Activated CD8-positive, alpha-beta T cell treated with anti-CD3 and anti-CD28 coated beads for 36 hours (primary cell): Measurements from ENCODE around the gene MRPL44. TPM values are rescaled to one million over a fixed set of nuclear protein-coding genes. Genes with fewer than 3 reads are reported as not detected.

ENCODE experiments used
- ATAC-seq: fragments of 200-7000 bp; cut with Tn5 transposase; one replicate; pipeline ENCODE4 v1.10.0; 2021; ENCODE audit warnings: mild to moderate bottlenecking, moderate library complexity
- CTCF ChIA-PET: fragments of 350-600 bp; sonication (Branson Sonifier 250); formaldehyde crosslinking; loops from one replicate; lab custom pipeline; 2021; ENCODE audit warnings: antibody characterized with exemption; lab: Charles Lee
- POLR2A ChIA-PET: fragments of 350-600 bp; sonication (Branson Sonifier 250); formaldehyde crosslinking; loops from one replicate; lab custom pipeline; 2021; ENCODE audit warnings: antibody characterized with exemption; lab: Charles Lee
- DNase-seq: peaks from one replicate; pipeline ENCODE4 v3.0.0-alpha.2; 2020
- H3K27ac Mint-ChIP-seq: one replicate; pipeline ENCODE4 v1.8.0; 2021; ENCODE audit warnings: mild to moderate bottlenecking, mixed read lengths
- H3K27me3 Mint-ChIP-seq: one replicate; pipeline ENCODE4 v1.8.0; 2021; ENCODE audit warnings: mixed read lengths
- H3K36me3 Mint-ChIP-seq: one replicate; pipeline ENCODE4 v1.8.0; 2021; ENCODE audit warnings: low read depth, mixed read lengths
- H3K4me1 Mint-ChIP-seq: one replicate; pipeline ENCODE4 v1.8.0; 2021; ENCODE audit warnings: low read depth, mixed read lengths
- H3K4me3 Mint-ChIP-seq: one replicate; pipeline ENCODE4 v1.8.0; 2021; ENCODE audit warnings: mild to moderate bottlenecking, moderate library complexity, mixed read lengths
- H3K9me3 Mint-ChIP-seq: one replicate; pipeline ENCODE4 v1.8.0; 2021; ENCODE audit warnings: mixed read lengths
- CTCF ChIP-seq: fragments of 200-600 bp; IDR thresholded peaks from one replicate; pipeline ENCODE4 v1.8.0; 2022; ENCODE audit warnings: antibody characterized with exemption, mild to moderate bottlenecking
- intact Hi-C: fragments of 100-400 bp; cut with micrococcal nuclease; formaldehyde crosslinking; loops from one replicate; pipeline ENCODE4 v1.10.0; 2022
- total RNA-seq, 2 experiments: library from RNA; stranded (reverse); gene quantifications; one replicate each; pipeline ENCODE4 v1.2.3, GENCODE V29; 2021

Gene MRPL44
- total RNA-seq, 2 experiments from 2014 or later, result 37.8 to 40.4 TPM

GRCh38 chr2:223971731-223972130, 14.5 kb downstream of the MRPL44 start:
- peaks cover 7% of the 10 kb centered on the region for H3K36me3 Mint-ChIP-seq
- H3K27ac Mint-ChIP-seq, result no peak overlapping the region
- intact Hi-C loops, result no loop called here
- ChIA-PET CTCF (interaction anchor here (1.2 to 8.5 kb wide), 13 partner anchors 9 to 398 kb away, joined by 4 to 242 read pairs (median 11); no protein-coding TSS in a partner anchor), POLR2A (interaction anchor here (0.8 kb wide), 1 partner anchor 313 kb away, joined by 3 read pairs; no protein-coding TSS in a partner anchor)
- H3K4me3 Mint-ChIP-seq, result no peak overlapping the region
- TF ChIP-seq CTCF, result no peak
- H3K4me1 Mint-ChIP-seq, result peaks cover 7% of the 10 kb centered on the region
- ATAC-seq (no peak), DNase-seq (no peak)
- H3K9me3 Mint-ChIP-seq, result no peaks in the 10 kb centered on the region
- no peaks in the 10 kb centered on the region for H3K27me3 Mint-ChIP-seq

- TF ChIP-seq CTCF, result no peak
- no peak overlapping the region for H3K4me3 Mint-ChIP-seq
- no peaks in the 10 kb centered on the region for H3K9me3 Mint-ChIP-seq
- ChIA-PET CTCF (interaction anchor here (0.7 to 8.5 kb wide), 7 partner anchors 10 to 396 kb away, joined by 3 to 242 read pairs (median 4); no protein-coding TSS in a partner anchor), POLR2A (no interaction called here)
- peaks cover 2% of the 10 kb centered on the region for H3K36me3 Mint-ChIP-seq
- no peaks in the 10 kb centered on the region for H3K27me3 Mint-ChIP-seq
- no peak for DNase-seq
- peaks cover 6% of the 10 kb centered on the region for H3K4me1 Mint-ChIP-seq
- no peak for ATAC-seq
- no peak overlapping the region for H3K27ac Mint-ChIP-seq
- intact Hi-C loops, result no loop called here
These were observed 15.4 kb downstream of the MRPL44 start for GRCh38 chr2:223972656-223973102.

- Mint-ChIP-seq H3K9me3 (no peaks in the 10 kb centered on the region), H3K27ac (no peak overlapping the region), H3K27me3 (no peaks in the 10 kb centered on the region), H3K4me1 (peaks cover 6% of the 10 kb centered on the region), H3K36me3 (peaks cover 1% of the 10 kb centered on the region), H3K4me3 (no peak overlapping the region)
- intact Hi-C loops, result no loop called here
- ChIA-PET CTCF (interaction anchor here (1.2 to 8.5 kb wide), 4 partner anchors 19 to 395 kb away, joined by 3 to 93 read pairs (median 10); no protein-coding TSS in a partner anchor), POLR2A (interaction anchor here (0.6 kb wide), 1 partner anchor 803 kb away, joined by 3 read pairs; no protein-coding TSS in a partner anchor)
- DNase-seq (no peak), ATAC-seq (no peak)
- no peak for TF ChIP-seq CTCF
These were observed 16.3 kb downstream of the MRPL44 start for GRCh38 chr2:223973606-223974005.

GRCh38 chr2:223976635-223977226, 19.5 kb downstream of the MRPL44 start:
- POLR2A ChIA-PET, result no interaction called here
- H3K27me3 Mint-ChIP-seq, result no peaks in the 10 kb centered on the region
- DNase-seq (no peak), ATAC-seq (no peak)
- CTCF ChIA-PET, result interaction anchor here (1.1 to 6.8 kb wide), 5 partner anchors 11 to 307 kb away, joined by 3 to 51 read pairs (median 3); no protein-coding TSS in a partner anchor
- H3K4me1 Mint-ChIP-seq, result no peaks in the 10 kb centered on the region
- no peak for TF ChIP-seq CTCF
- intact Hi-C loops, result no loop called here
- no peak overlapping the region for H3K27ac Mint-ChIP-seq
- no peak overlapping the region for H3K4me3 Mint-ChIP-seq
- H3K36me3 Mint-ChIP-seq, result peaks cover 6% of the 10 kb centered on the region
- H3K9me3 Mint-ChIP-seq, result no peaks in the 10 kb centered on the region

- H3K27ac Mint-ChIP-seq, result no peak overlapping the region
- no peaks in the 10 kb centered on the region for H3K27me3 Mint-ChIP-seq
- ATAC-seq (no peak), DNase-seq (no peak)
- no peak for TF ChIP-seq CTCF
- no peak overlapping the region for H3K4me3 Mint-ChIP-seq
- intact Hi-C loops, result no loop called here
- CTCF ChIA-PET, result interaction anchor here (1.2 to 6.8 kb wide), 5 partner anchors 8 to 305 kb away, joined by 3 to 51 read pairs (median 5); no protein-coding TSS in a partner anchor
- no peaks in the 10 kb centered on the region for H3K4me1 Mint-ChIP-seq
- H3K9me3 Mint-ChIP-seq, result no peaks in the 10 kb centered on the region
- POLR2A ChIA-PET, result interaction anchor here (0.6 kb wide), 1 partner anchor 144 kb away, joined by 3 read pairs; no protein-coding TSS in a partner anchor
- H3K36me3 Mint-ChIP-seq, result peaks cover 6% of the 10 kb centered on the region
These were observed 21.2 kb downstream of the MRPL44 start for GRCh38 chr2:223978451-223978850.
